GM06990 (cell line): ENCODE results near the gene LDLRAD4.

Source experiments
- DNase-seq: peaks from one replicate; pipeline ENCODE4 v3.0.0-alpha.2; 2011; ENCODE audit not compliant: insufficient read length; ENCODE audit errors: extremely low read depth
- H3K27me3 ChIP-seq: replicated peaks from 2 replicates; pipeline ENCODE4 v1.6.0; 2011; ENCODE audit warnings: low read length; ENCODE audit not compliant: control insufficient read depth, insufficient read depth
- H3K36me3 ChIP-seq: 2 replicates; pipeline ENCODE4 v1.5.1; 2011; ENCODE audit warnings: low read length; ENCODE audit not compliant: control insufficient read depth, insufficient read depth
- H3K4me3 ChIP-seq: replicated peaks from 2 replicates; pipeline ENCODE4 v1.5.1; 2011; ENCODE audit warnings: low read depth, mild to moderate bottlenecking, control low read depth, low read length
- TF ChIP-seq, protein P1 (sequence below): IDR thresholded peaks from 2 replicates; pipeline ENCODE4 v1.5.1; 2011; ENCODE audit warnings: low read length, control low read depth, mild to moderate bottlenecking, inconsistent platforms; ENCODE audit not compliant: insufficient read depth, poor library complexity, severe bottlenecking

LDLRAD4 gene

DNA sequence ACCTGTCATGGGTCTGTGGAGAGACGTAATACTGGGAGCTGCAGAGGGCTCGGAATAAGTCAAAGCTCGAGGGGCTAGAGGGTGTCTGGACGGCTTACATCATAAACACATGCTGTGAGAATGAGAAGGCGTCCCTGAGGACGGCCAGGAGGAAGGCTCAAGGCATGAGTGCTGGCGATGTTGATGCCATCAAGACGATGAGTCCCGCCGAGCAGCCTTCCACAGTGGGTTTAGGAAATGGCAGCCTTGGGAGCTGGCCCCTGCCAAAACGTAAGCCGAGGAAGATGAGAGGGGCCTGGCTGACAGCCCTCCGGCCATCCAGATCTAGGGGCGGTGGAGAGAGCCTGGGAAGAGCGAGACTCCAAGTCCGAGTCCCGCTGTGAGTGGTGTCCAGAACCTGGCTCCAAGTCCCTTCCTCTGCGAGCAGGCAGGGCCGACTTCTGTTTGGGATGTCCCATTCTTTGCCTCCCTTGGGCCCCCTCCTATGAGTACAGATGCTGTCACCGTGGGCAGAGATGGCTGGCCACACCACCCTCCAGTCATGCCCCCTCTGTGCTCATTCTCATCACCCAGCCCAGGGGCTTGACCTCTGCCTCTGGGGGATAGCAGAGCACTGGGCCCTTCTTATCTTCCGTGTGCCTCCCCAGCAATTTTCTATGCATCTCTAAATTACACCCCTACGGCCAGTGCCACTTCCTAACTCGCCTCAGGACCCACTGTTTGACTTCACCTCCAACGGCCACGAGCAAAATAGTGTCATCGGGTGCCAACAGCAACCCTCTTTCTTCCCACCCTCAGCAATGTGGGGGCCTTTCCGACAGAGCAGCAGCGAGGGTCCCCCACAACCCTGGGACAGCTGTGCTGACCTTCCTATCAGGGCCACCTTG, 332.1 kb downstream of the LDLRAD4 start:
- Histone ChIP-seq H3K36me3 (no peaks in the 10 kb centered on the region), H3K4me3 (no peak overlapping the region), H3K27me3 (no peaks in the 10 kb centered on the region; the same call in 1 of the 2 replicates)
- TF ChIP-seq, protein P1, sequence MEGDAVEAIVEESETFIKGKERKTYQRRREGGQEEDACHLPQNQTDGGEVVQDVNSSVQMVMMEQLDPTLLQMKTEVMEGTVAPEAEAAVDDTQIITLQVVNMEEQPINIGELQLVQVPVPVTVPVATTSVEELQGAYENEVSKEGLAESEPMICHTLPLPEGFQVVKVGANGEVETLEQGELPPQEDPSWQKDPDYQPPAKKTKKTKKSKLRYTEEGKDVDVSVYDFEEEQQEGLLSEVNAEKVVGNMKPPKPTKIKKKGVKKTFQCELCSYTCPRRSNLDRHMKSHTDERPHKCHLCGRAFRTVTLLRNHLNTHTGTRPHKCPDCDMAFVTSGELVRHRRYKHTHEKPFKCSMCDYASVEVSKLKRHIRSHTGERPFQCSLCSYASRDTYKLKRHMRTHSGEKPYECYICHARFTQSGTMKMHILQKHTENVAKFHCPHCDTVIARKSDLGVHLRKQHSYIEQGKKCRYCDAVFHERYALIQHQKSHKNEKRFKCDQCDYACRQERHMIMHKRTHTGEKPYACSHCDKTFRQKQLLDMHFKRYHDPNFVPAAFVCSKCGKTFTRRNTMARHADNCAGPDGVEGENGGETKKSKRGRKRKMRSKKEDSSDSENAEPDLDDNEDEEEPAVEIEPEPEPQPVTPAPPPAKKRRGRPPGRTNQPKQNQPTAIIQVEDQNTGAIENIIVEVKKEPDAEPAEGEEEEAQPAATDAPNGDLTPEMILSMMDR, result no peak
- no peak for DNase-seq

DNA sequence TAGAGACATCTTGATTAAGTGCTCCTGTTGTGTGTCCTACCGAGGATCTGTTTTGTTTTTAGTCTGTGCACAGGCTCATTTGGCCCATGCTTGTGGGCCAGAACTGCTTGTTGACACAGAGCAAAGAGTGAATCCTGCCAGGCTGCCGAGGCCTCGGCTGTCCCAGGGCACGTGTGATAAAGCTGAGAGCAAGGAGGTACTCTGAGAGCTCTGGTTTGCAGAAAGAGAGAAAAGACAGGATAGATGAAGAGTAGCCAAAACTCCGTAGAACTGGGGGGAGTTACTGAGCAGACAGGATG, 332.7 kb downstream of the LDLRAD4 start:
- TF ChIP-seq, protein P1, result no peak
- DNase-seq, result no peak
- no peak overlapping the region for H3K4me3 ChIP-seq
- no peaks in the 10 kb centered on the region; the same call in 1 of the 2 replicates for H3K27me3 ChIP-seq
- no peaks in the 10 kb centered on the region for H3K36me3 ChIP-seq

DNA sequence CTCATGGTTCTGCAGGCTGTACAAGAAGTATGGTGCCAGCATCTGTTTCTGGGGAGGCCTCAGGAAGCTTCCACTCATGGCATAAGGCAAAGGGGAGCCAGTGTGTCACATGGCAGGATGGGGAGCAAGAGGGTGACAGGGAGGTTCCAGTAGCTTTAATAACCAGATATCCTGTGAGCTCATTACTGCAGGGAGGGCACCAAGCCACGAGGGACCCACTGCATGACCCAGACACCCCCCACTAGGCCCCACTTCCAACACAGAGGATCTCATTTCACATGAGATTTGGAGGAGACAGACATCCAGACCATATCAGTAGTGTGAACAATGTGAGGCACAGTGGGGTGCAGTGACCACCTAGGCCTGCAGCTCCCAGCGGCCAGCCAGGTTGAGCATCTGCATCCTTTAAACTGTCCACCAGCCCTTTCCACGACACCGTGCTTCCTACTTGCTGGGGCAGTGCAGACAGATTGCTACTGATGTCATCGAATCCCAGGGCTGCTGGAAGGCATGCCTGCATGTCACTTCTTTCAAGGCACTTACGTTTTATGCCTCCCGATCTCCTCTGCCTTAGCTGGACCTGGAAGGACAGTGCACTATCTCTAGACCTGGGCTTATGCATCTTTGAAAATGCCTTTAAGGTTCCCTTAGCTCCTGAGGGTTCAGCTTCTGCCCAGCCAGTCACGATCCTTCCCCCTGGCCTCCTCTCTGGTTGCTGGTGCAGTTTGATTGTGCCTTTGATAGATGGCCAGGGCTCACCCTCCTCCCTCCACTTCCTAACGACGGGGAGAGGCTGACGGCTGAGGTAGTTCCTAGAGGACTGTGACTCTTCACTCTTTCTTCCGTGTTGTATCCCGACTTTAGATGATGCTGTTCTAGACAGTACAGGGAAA, 333.5 kb downstream of the LDLRAD4 start:
- H3K36me3 ChIP-seq, result no peaks in the 10 kb centered on the region
- H3K27me3 ChIP-seq, result no peaks in the 10 kb centered on the region; the same call in 1 of the 2 replicates
- H3K4me3 ChIP-seq, result no peak overlapping the region
- TF ChIP-seq, protein P1, result no peak
- DNase-seq, result no peak

DNA sequence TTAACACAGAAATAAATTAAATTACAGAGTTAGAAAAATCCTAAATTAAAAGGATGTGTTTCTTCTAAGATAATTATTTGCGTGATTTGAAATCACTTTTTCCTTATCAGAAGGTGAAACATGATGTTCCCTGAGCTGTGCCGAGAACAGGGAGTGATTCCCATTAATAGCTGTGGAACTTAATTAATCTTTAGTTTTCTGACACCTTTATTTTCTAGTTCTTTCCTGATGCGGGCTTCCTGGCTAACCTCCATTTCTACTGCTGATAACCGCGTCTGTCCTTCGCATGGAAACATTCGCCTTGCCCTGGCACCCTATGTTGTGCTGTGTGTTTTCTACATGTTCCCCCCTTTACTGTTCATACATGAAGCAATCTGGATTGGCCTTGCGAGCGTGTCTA, 334.9 kb downstream of the LDLRAD4 start:
- Histone ChIP-seq H3K27me3 (no peaks in the 10 kb centered on the region; the same call in 1 of the 2 replicates), H3K36me3 (no peaks in the 10 kb centered on the region), H3K4me3 (no peak overlapping the region)
- TF ChIP-seq, protein P1, result no peak
- DNase-seq, result no peak

DNA sequence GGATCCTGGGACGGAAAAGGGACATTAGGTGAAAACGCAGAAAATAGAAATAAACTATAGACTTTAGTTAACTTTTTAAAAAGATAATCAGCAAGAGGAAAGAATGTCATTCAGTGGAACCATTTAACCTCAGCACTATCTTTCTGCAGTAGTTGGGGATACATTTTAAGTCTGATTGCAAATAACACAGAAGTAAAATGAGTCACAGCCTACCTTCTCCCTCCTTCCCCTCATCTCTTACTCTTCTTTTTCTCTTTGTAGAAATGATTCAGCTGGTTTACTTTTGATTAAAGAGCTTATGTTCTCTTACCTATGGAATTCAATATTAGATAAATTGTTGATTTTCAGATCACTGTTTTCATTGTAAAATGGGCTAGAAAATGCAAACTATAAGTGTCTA, 336.6 kb downstream of the LDLRAD4 start:
- TF ChIP-seq, protein P1, result no peak
- no peak overlapping the region for H3K4me3 ChIP-seq
- H3K36me3 ChIP-seq, result no peaks in the 10 kb centered on the region
- H3K27me3 ChIP-seq, result no peaks in the 10 kb centered on the region; the same call in 1 of the 2 replicates
- no peak for DNase-seq
